Embryonic facial prominence (tissue), 1 donor: ENCODE results near the gene PIN1.
A peak's percentile ranks its signal among the peaks of the same experiment; 100 is the strongest.

ENCODE experiments used
- DNase-seq: peaks from one replicate; pipeline ENCODE4 v3.0.0-alpha.2; 2016; ENCODE audit errors: extremely low spot score

Gene PIN1

DNA sequence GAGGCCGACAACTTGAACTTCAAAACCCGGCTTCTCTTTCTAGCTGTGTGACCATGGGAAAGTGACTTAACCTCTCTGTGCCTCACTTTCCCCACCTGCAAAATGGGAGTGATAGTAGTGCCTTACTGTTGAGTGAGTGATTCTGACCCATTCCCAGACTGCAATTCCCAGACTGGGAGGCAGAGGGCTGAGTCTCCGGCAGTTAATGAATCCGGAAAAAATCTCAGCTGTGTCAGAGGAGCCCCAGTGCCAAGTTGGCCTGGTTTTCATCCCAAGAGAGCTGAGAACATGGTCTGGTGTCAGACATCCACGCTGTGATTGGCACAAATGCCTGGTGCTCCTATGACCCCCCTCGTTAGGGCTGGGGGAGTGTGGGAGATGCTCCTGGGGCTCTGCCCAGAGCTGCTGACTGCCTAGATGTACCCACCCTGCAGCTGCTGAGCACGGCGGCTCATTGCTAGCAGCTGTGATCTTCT lies 50.0 kb downstream of the PIN1 start:
- DNase-seq = peak; percentile 22

DNA sequence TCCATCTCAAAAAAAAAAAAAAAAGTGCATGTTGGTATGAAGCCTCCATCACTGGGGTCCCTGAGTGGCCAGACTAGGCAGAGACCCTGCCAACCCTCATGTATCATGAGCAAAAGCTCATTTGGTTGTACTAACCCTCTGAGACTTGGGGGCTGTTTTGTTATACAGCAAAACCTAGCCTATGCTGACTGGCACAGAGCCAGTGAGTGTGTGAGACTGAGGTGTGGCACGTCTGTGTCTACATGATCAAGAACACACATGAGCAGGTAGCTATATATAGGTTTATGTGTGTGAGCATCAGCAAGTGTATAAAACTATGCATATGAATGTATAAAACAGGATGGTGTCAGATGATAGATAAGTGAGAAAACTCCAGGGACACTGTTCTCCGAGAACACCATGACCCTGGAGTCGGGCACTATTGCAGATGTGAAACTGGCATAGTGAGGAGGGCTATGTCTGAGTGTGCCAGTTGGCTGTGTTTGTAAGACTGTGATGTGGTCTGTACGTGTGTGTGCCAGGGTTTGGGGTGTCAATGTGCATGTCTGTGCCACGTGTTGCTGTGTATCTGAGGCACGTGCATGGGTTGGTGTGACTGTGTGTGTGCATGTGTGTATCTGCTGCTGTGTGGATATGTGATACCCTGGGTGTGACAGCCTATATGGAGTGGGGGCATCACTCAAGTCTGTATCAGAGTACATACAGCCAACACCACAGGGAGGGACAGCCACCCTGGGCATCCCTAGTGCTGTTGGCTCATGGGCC lies 56.7 kb downstream of the PIN1 start:
- no peak for DNase-seq
